DND-41 (cell line): ENCODE measurements around the gene CFAP43.

Experiments used
- ATAC-seq: fragments of 200-7000 bp; cut with Tn5 transposase; 3 replicates; pipeline ENCODE4 v1.9.1; 2021; ENCODE audit warnings: low read depth; ENCODE audit not compliant: insufficient read depth
- DNase-seq: peaks from one replicate; pipeline ENCODE4 v3.0.0-alpha.2; 2020
- H2AFZ ChIP-seq: 2 replicates; pipeline ENCODE4 v1.6.0; 2012; ENCODE audit warnings: low read depth, low read length
- H3K27ac ChIP-seq: 2 replicates; pipeline ENCODE4 v1.5.1; 2012; ENCODE audit warnings: low read length, inconsistent platforms
- H3K27me3 ChIP-seq: fragments of 200-600 bp; sonication (generic); 2 replicates; pipeline ENCODE4 v1.6.0; 2012; ENCODE audit warnings: low read length, mild to moderate bottlenecking, inconsistent platforms; ENCODE audit not compliant: insufficient read depth, poor library complexity
- H3K36me3 ChIP-seq: 2 replicates; pipeline ENCODE4 v1.5.1; 2012; ENCODE audit warnings: low read length, inconsistent platforms; ENCODE audit not compliant: insufficient read depth
- H3K4me1 ChIP-seq: 2 replicates; pipeline ENCODE4 v1.5.1; 2012; ENCODE audit warnings: mild to moderate bottlenecking, low read length; ENCODE audit not compliant: insufficient read depth
- H3K4me2 ChIP-seq: 2 replicates; pipeline ENCODE4 v1.6.0; 2012; ENCODE audit warnings: mild to moderate bottlenecking, moderate library complexity, low read length, inconsistent platforms; ENCODE audit not compliant: insufficient read depth
- H3K4me3 ChIP-seq, 2 experiments: fragments of 200-600 bp in 1 of 2; shearing (Covaris generic) in 1 of 2; 2 replicates each; pipeline ENCODE4 v1.5.1; 2012 to 2016; ENCODE audit warnings: inconsistent platforms in 2 of 2, low read length in 2 of 2, mild to moderate bottlenecking in 2 of 2, low read depth in 1 of 2, moderate library complexity in 1 of 2
- H3K79me2 ChIP-seq: 2 replicates; pipeline ENCODE4 v1.6.0; 2012; ENCODE audit warnings: low read length, inconsistent platforms; ENCODE audit not compliant: insufficient read depth
- H3K9ac ChIP-seq: 2 replicates; pipeline ENCODE4 v1.6.0; 2012; ENCODE audit warnings: low read depth, mild to moderate bottlenecking, inconsistent platforms, low read length, moderate library complexity
- H3K9me3 ChIP-seq: 2 replicates; pipeline ENCODE4 v1.5.1; 2012; ENCODE audit warnings: low read length, moderate library complexity, mild to moderate bottlenecking, inconsistent platforms; ENCODE audit not compliant: insufficient read depth, severe bottlenecking
- H4K20me1 ChIP-seq: 2 replicates; pipeline ENCODE4 v1.6.0; 2012; ENCODE audit warnings: low read length; ENCODE audit not compliant: insufficient read depth
- EZH2 ChIP-seq: IDR thresholded peaks from 3 replicates; pipeline ENCODE4 v1.6.1; 2012; ENCODE audit warnings: borderline replicate concordance, low read depth, mild to moderate bottlenecking, moderate library complexity, low read length, inconsistent platforms; ENCODE audit not compliant: severe bottlenecking
- TF ChIP-seq, protein P1 (sequence below): IDR thresholded peaks from 2 replicates; pipeline ENCODE4 v1.5.1; 2012; ENCODE audit warnings: borderline replicate concordance, low read length, moderate library complexity, mild to moderate bottlenecking; ENCODE audit not compliant: poor library complexity, severe bottlenecking; ENCODE audit errors: extremely low read depth

Gene CFAP43

DNA sequence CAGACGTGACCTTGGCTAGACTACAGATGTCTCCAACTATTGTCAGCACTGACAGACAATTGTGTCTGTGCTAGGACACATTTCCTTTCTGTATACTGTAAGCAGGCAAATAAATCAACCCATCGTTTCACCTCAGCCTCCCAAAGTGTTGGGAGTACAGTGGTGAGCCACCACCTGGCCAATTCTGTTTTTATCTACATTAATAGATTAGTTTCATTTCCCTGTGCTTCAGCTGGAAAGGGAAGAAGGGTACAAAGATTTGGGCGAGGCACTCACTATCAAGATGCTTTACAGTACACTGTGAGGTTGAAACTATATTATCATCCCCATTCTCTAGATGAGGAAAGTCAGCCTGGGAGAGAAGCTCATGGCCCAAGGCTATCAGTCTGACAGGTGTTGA is 88.3 kb downstream of the CFAP43 start:
- TF ChIP-seq, protein P1, sequence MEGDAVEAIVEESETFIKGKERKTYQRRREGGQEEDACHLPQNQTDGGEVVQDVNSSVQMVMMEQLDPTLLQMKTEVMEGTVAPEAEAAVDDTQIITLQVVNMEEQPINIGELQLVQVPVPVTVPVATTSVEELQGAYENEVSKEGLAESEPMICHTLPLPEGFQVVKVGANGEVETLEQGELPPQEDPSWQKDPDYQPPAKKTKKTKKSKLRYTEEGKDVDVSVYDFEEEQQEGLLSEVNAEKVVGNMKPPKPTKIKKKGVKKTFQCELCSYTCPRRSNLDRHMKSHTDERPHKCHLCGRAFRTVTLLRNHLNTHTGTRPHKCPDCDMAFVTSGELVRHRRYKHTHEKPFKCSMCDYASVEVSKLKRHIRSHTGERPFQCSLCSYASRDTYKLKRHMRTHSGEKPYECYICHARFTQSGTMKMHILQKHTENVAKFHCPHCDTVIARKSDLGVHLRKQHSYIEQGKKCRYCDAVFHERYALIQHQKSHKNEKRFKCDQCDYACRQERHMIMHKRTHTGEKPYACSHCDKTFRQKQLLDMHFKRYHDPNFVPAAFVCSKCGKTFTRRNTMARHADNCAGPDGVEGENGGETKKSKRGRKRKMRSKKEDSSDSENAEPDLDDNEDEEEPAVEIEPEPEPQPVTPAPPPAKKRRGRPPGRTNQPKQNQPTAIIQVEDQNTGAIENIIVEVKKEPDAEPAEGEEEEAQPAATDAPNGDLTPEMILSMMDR, result no peak
- TF ChIP-seq EZH2, result no peak
- H4K20me1 ChIP-seq, result no peaks in the 10 kb centered on the region

DNA sequence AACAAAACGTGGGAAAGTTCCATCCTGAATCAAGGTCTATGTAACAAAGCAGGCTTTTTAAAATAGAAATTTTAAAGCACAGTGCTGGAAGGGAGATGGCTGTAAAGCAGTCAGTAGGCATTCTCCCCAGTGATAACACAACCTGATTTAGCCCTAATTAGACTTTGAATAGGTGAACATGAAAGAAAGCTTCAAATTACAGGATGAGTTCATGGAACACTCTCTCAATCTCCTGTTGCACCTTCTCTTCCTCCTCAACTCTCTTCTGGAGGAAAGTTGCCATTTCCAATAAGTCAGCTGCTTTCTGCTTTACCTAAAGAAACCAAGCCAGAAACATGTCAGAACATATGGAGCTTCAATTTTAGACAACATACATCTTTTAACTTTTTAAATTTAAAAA is 90.1 kb downstream of the CFAP43 start:
- no peak overlapping the region for H3K9ac ChIP-seq
- no peaks in the 10 kb centered on the region for H4K20me1 ChIP-seq
- ATAC-seq, result no peak
- H3K9me3 ChIP-seq, result no peaks in the 10 kb centered on the region
- DNase-seq, result no peak
- H3K4me3 ChIP-seq, result no peak overlapping the region
- TF ChIP-seq, protein P1, result no peak
- TF ChIP-seq EZH2, result no peak
- no peaks in the 10 kb centered on the region for H3K36me3 ChIP-seq
- H3K27ac ChIP-seq, result no peak overlapping the region
- H2AFZ ChIP-seq, result no peak overlapping the region
- no peaks in the 10 kb centered on the region for H3K79me2 ChIP-seq
- no peak overlapping the region for H3K4me2 ChIP-seq
- H3K27me3 ChIP-seq, result peaks cover 26% of the 10 kb centered on the region
- H3K4me1 ChIP-seq, result no peaks in the 10 kb centered on the region

More for the DNA sequence above, 88.3 kb downstream of the CFAP43 start:
- no peak overlapping the region for H3K4me2 ChIP-seq
- H3K36me3 ChIP-seq, result no peaks in the 10 kb centered on the region
- no peak overlapping the region for H3K27ac ChIP-seq
- peaks cover 26% of the 10 kb centered on the region for H3K27me3 ChIP-seq
- no peaks in the 10 kb centered on the region for H3K79me2 ChIP-seq
- H3K9ac ChIP-seq, result no peak overlapping the region
- DNase-seq (no peak), ATAC-seq (no peak)
- no peaks in the 10 kb centered on the region for H3K9me3 ChIP-seq
- no peak overlapping the region for H2AFZ ChIP-seq
- no peak overlapping the region for H3K4me3 ChIP-seq
- H3K4me1 ChIP-seq, result no peaks in the 10 kb centered on the region

DNA sequence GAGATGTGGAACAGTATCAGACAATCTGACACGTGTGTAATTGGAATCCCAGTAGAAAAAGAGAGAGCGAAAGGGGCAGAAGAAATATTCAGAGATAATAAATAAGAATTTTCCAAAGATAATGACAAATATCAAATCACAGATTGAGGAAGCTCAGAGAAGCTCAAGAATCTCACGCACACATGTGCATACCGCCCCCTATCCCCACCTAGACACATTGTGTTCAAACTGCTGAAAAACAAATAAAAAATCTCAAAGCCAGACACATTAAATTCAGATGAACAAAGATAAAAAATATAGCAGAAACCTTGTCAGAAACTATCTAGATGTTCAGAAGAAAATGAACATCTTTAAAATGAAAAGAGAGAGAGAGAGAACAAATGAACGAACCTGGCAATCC is 92.9 kb downstream of the CFAP43 start:
- H3K4me1 ChIP-seq, result no peaks in the 10 kb centered on the region
- H2AFZ ChIP-seq, result no peak overlapping the region
- H3K4me3 ChIP-seq, result no peak overlapping the region
- no peak overlapping the region for H3K27ac ChIP-seq
- H4K20me1 ChIP-seq, result no peaks in the 10 kb centered on the region
- DNase-seq, result no peak
- no peaks in the 10 kb centered on the region for H3K36me3 ChIP-seq
- no peaks in the 10 kb centered on the region for H3K79me2 ChIP-seq
- H3K9me3 ChIP-seq, result no peaks in the 10 kb centered on the region
- H3K27me3 ChIP-seq, result peaks cover 13% of the 10 kb centered on the region
- H3K4me2 ChIP-seq, result no peak overlapping the region
- TF ChIP-seq, protein P1, result peak; percentile 49
- no peak for TF ChIP-seq EZH2
- H3K9ac ChIP-seq, result no peak overlapping the region
- 0 out of 3 replicates have a peak, but pooled peaks have one; percentile 42 for ATAC-seq

DNA sequence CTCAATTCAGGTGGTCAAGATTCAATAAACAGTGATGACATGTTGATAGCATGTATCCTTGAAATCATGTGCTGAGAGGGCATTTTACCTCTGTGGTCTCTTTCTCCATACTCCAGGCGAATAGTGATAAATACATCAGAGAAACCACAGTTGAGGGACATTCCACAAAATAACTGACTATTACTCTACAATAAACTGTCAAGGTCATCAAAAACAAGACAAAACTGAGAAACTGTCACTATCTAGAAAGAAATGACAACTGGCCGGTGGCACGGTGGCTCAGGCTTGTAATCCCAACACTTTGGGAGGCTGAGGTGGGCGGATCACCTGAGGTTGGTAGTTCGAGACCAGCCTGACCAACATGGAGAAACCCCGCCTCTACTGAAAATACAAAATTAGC is 94.0 kb downstream of the CFAP43 start:
- Histone ChIP-seq H3K4me2 (no peak overlapping the region), H3K9me3 (no peaks in the 10 kb centered on the region), H3K36me3 (no peaks in the 10 kb centered on the region), H4K20me1 (no peaks in the 10 kb centered on the region), H3K9ac (no peak overlapping the region), H3K4me1 (no peaks in the 10 kb centered on the region), H3K79me2 (no peaks in the 10 kb centered on the region), H3K27ac (no peak overlapping the region), H3K27me3 (peaks cover 12% of the 10 kb centered on the region), H3K4me3 (no peak overlapping the region), H2AFZ (no peak overlapping the region)
- ATAC-seq, result no peak
- TF ChIP-seq, protein P1, result no peak
- no peak for TF ChIP-seq EZH2
- no peak for DNase-seq
